Left forelimb (tissue), 1 donor: Measurements from ENCODE around the gene TAOK1.

Source experiments
- DNase-seq: peaks from one replicate; pipeline ENCODE4 v3.0.0-alpha.2; 2018; ENCODE audit warnings: low spot score

The TAOK1 gene

DNA sequence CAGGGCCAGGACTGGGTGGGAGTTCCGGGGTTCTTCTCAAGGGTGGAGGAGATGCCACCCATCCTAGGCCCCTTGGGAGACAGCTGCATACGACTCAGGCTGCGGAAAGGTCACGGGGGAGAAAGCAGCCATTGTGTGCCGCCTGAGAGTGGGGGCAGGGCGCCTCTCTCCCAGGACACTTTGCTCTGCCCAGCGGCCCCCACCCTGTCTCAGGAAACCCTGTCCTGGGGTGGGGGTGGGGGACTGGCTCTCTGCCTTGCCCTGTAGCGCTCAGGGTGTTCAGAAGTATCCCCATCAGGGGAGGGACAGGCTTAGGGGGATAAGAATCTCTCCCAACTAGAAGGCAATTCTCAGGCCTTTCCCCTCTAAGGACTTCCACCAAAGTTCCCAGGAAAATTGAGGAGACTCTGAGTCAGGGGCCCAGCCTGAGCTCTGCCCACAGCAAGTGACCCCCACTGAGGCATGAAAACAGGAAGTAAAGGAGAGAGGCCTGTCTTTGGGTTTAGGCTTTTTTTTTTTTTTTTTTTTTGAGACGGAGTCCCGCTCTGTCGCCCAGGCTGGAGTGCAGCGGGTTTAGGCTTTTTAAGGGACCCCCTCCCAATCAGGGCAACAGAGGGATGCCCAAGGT is 194.4 kb downstream of the TAOK1 start:
- DNase-seq = no peak

DNA sequence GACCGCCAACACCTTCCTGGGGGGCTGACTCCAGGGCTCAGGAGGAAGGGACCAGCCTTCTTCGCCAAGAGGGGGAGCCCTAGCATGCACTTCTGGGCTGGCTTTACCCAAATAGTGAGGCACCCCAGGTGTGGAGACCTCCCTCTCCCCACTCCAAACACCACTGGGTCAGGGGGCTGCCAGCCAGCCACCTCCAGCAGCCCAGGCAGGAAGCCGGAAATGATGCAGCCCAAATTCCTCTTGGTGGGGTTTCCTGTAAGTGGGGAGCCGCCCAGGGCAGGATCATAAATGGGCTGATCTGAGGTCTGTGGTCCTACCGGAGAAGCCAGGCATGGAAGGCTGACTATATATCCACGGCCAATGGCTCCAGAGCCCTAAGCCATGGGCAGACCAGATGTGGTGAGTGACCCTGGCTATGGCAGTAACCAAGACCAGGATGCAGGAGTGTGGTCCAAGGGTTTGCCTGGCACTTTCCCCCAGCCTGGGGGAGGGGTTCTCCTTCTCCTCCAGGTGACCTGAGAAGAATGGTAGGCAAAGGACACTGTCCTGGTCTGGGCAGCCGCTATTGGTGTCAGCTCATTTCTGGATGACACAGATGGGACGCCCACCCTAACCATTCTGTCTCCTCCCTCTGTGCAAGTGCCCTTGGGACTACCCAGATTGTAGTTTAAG is 195.1 kb downstream of the TAOK1 start:
- no peak for DNase-seq

DNA sequence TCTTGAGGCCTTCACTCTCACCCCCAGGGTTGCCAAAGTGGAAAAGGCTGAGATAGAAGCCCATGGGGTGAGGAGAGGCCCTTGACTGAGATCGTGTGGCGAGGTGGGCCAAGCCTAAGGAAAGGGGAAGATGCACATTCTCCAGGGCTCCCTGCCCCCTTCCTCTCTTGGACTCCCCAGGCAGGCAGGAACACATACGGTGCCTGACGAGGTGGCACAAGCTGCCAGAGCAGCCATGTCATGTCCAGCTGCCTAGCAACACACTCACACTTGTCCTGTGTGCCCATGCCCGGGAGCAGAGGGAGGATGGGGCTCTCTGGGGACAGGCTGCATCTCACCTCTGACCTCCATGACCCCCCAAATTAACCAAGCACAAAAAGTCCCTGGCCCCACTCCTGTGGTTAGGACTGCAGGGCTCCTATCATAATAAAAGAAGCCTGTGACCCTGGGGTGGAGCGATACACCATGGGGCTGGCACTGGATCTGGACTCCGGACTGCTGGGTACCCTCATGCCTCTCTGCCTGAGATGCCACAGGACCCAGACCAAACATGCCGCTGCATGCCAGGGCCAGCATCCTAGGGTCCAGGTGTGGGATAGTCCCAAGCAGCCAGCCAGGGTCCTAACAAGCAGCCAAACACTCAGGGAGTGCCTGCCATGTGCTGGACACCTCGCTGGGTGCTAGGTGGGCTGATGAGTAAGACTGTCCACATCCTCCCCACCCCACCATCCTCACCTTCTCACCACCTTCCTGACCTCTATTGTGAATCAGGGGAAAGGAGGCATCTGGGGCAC is 196.7 kb downstream of the TAOK1 start:
- DNase-seq = no peak

DNA sequence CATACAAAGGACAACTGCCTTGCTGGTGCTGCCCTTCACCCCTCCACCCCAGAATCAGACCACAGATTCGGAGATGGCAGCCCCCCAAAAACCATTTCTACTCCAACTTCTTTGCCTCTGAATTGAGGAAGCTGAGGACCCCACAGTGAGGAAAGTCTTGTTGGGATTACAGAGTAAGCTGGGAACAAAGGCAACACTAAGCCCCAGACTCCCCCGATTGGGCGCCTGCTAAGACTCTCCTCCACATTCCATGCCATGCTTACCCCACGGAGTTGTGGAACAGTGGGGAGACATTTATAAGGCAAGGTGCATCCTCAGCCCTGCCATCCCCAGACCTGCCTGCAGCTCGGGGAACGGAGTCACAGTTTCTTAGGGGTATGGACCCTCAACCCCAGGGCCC is 197.4 kb downstream of the TAOK1 start:
- no peak for DNase-seq

DNA sequence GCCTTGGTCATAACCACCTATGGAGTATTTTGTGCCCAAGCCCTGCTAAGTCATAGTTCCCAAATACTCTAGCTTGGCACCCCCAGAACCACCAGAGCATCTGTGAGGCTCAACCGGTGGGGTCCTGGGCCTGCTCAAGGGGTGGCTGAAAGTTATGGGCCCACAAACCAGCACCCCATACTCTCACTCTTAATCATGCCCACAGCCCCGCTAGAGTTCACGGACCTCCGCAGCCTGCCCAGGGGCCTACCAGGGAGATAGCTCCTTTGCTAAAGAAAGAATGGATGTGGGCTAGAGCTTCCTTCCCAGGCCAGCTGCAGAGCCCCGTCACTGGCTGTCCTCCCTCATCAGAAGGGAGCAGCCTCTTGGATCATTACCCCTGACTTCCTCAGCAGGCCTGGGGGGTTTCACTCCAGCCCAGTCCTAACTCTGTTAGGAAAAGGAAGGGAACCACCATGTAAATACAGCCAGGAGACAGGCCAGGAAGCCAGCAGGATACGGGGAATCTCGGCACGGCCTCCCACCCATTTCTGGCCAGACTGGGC is 197.9 kb downstream of the TAOK1 start:
- DNase-seq = no peak

DNA sequence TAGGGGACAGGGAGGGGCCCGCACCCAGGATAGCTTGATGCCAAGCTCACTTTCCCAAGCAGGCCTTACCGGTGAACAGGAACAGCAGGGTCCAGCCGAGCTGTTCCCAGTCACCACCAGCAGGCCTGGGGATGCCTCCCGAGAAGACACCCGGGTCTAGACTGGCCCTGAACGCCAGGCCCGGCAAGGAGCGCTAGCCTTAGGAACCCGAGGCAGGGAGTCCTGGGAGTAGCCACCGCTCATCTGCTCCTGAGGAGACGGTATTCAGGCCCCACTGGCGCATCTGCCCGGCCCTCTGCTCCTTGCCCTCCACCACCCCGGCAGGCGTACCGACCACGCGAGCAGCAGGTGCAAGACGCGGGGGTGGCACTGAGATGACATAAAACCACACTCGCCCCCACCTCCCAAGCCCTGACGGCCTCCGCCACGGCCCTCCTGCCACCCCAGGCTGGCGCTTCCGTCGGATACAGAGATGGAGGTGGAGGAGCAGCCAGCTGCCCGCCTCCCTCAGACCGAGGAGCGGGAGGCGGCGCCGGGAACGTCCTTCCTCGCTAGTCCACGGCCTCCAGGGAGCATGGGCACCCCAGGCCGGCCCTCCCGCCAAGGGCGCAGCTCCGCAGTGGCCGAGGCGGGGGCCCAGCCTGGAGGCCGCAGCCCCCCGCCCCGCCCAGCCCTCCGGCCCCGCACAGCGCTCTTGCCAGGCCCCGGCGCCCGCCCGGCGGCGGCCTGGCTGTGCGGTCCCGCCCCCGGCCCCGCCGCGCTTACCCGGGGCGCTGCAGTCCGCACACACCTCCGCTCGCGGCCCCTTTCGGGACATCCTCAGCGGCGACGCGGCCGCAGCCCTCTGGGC is 198.6 kb downstream of the TAOK1 start:
- DNase-seq = no peak

DNA sequence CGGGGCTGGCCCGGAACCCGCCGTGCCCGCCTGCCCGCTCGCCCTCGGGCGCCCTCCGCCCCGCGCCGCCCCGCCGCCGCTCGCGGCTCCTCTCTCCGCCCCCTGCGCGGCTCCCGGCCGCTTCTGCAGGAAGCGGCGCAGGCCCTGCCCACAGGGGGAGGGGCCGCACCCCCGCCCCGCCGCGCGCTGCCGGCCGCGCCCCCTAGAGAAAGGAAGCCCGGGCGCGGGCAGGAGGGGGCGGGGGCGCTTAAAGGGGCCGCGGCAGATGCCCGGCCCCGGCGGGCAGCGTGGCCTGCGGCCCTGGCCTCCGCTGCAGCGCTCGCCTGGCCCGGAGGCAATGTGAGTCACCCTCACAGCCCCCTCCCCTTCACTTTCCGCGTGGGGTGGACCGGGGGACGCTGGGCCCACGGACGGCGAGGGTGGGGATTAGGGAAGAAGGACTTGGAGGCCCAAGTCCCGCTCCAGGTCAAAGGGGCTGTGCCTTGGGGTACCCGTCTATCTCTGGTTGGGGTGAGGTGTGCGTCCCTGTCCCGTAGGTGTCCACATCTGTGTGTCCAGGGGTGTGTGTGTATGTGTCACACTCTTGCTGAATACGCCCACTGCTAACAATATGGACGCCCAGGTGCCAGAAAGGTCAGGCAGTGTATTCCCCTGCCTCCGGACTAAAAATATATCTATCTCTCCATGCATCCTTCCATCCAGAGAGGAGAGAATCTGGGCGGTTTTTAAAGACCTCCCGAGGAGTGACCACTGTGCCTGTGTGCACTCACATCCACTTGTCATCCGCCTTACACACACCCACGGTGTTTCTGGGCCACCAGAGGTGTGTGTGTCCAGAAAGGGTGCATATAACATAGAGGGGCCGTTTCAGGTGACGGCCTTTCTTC is 199.6 kb downstream of the TAOK1 start, which contains the start of gene GIT1:
GIT1 (minus strand) TSS at position 125 of the 887 bp plus-strand sequence. CDS start 270 bp downstream, outside the sequence.
- DNase-seq = peak; percentile 89

DNA sequence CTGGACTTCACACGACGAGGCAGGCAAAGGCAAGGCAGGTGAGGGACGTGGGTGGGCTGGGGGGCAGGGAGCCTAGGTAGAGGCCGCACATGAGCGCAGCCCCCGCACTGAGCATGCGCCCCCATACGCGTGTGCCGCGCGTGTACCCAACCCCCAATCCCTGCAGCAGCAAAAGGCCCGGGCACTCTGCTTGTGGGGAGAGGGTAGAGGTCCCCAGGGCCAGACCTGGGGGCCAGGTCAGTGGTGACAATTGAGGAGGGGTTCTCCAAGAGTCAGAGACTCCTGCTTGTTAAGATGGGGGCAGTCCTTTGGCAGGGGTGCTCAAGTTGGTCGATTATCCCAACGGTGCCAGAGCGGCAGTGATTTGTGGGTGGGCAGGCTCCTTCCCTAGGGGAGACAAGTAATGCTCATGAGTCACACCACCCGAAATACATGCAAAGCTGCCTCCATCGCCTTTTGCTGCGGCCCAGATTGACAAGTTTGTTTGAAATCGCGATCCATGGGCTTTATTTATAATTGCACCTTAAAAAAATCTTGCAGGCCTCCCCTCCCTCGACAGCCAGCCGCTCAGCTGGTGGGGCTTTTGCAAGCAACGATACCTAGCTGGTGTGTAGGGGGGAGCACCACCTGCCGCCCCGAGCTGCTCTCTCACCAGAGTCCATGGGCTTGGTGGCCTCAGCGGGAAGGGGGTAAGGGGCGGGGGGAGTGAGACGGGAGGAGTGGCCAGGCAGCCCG is 200.4 kb downstream of the TAOK1 start:
- no peak for DNase-seq

DNA sequence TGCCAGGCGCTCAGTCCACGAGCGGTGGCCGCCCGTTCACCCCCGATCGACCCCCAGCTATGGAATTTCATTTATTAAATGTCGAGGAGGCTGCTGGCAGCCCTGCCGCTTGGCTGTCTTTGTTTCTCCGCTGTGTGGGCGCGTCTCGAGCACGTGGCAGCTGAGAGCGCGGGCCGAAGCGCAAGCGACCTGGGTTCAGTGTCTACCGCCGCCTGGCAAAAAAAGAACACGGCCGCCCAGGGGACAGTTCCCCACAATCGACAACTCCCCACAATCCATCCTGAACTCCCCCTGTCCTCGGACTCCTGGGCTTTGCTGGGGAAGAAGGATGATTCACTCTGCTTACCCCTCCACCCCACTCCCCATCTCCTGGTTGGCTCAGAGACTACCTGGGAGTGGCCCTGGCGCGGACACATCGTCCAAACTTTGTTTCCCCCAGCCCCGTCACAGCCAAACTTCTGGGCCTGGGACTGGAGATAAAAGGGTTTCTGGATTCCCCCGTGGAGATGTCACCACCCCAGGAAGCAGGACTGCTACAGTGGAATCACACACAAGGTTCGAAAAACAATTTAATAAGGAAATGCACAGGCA is 201.1 kb downstream of the TAOK1 start:
- peak; percentile 79 for DNase-seq

DNA sequence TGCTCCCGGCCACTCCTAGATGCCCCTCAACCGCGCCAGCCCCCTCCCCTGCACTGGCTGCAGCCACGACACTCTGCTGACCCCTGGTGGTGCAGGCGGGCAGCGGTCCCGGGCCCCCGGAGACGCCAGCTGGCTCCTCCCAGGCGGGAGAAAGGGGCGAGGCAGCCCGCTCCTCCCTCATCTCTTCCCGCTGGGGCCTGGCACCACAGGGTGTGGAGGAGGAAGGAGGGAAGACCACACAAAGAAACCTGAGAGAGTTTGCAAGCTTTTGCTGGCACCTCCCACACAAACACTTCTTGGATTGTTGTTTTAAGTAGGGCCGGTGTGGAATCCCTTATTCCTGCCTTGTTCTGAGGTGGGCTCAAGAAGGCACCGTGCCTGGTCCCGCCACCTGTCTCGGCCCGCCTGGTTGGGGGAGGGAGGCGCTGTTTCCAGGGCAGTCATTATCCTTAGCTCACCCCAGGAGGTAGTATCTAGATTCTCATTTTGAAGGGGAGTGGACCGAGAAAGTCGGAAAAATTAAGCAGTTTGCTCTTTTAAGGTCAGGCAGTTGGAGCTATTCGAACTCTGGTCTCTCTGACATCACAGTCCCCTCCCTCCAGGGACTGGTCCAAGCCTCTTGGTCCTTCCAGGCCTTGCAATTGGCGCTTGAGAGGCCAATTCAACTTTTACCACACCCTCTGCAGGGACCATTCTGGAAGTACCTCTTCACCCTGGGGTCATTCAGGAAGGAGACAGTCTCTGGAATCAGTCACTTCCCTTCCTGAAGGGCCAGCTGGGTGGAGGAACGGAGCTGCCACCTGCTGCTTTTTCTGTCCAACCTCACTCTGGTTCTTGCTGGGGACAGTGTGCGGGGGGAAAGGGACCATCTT is 201.8 kb downstream of the TAOK1 start:
- DNase-seq = peak; percentile 96

DNA sequence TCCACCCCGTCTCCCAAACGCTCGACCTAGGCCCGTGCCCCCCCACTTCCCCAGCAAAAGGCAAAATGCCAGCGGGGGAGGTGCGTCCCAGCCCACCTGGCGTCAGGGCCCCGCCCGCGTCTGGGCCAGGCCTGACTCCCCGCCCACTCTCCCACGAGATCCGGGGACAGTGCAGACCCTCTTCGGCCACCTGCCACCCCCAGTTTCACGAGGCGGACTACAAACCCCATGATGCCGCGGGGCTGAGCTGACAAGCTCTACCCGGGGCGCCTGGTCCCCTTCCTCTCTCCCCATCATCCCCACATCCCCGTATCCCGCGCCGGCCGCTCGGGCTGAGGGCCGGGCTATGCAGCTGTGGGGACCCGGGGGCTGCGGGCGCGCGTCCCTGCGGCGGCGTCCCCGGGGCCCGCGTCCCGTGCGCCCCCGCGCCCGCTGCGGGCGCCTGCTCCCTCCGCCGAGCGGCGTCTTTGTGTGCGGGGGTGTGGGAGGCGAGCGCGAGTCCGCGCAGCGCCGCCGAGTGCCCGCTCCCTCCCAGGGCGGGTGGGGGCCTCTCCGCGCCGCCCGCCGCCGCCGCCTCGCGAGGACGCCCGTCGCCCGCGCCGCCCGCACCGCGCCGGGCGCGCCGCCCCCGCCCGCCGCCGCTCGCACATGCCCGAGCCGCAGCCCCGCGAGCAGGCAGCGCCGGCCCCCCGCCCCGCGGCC is 202.8 kb downstream of the TAOK1 start, which contains the start of gene ANKRD13B:
ANKRD13B (plus strand) TSS at position 283 of the 702 bp plus-strand sequence. CDS start 490 bp downstream, outside the sequence.
- no peak for DNase-seq

DNA sequence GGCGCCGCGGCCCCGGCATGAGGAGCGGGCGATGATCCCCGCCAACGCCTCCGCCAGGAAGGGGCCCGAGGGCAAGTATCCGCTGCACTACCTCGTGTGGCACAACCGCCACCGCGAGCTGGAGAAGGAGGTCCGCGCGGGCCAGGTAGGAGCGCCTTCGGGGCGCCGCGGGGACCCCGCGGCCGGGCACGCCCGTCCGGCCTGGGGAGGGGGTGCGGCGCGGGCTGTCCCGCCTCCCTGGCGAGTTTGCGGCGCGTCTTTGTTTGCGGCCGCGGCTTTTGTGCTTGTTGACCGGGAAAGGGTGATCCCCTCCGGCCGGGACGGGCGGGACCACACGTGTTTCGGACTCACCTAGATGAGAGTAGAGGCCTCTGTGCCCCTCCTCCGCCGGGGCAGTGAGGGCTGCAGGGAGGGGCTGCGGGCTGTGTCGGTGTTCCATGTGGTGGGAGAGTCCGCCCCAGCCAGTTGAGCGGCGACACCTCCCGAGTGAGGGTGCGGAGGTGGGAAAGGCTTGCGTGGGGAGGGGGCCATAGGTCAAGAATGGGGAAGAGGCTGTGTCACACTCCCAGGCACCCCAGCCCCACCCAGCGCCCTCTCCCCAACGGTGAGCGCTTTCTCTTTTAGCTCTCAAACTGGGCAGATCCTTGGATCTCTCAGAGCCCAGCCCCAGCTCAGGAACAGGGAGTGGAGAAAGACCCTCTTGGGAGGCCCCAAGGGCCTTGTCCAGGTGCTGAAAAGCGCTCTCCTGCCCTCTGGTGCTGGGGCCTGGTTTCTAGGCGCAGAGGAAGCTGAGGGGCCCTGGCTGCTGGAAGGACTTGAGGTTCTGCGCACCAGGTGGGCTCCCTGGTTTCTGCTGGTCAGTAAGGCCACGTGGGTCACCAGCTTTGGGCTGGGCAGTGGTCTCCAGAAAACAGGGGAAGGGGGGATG is 203.7 kb downstream of the TAOK1 start:
- DNase-seq = no peak

DNA sequence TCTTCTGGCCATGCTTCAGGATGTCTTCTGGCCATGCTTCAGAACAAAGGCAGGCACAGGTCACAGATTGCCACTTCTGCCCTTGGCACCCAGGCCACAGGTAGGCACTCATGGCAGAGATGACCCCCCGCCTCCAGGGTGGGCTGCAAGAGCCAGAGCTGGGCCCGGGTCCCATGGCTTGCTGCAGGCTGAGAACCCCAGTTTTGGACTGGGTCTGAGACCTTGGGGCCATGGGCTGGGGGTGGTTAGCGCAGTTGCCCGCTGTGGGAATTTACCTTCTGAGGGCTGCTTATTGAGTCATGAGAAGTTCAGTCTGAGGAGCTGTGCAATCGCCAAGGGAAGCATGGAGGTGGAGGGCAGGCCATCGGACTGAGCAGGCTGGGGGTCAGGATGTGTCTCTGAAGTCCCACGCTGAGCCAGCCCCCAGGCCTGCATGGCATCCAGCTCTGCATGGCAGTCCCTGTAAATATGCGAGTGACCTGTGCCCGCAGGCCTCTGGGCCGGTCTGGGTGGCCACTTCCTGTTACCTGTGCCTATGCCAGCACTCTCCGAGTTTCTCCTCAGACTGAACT is 204.4 kb downstream of the TAOK1 start:
- DNase-seq = no peak

DNA sequence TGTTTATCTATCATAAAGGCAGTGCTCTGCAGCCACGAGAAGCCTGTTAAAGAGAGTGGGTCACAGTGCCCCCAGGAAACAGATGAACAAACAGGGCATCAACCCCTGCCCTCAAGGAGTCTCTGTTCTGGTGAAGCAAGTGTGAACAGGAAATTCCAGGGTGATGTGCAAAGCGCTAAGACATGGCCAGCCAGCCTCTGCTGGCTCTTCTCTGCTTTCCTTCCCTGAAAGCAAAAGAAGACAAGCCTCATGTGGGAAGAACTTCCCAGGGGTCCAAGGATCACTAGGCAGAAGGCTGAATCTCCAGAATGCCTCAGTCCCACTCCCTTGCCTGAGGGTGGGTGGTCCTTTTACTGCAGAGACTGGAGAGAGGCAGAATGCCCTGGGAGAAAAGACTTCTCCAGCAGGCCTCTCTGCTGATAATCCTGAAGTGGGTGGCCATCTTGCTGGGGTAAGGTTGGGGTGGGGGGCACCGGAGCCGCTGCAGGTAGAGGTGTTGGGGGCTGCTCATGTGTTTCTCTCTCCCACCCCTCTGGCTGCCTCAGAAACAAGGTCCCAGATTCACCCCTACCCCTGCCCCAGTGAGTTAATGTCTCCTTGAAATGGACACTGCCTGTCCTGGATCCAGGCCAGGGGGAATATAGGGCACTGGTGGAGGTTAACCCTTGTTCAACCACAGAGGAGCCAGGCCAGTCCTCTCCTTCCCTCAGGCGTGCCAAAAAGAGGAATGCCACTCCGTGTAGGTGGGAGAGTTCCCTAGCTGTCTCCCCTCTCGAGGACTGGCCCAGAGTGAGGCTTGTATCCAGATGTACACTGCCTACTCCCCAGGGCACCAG is 205.2 kb downstream of the TAOK1 start:
- DNase-seq = no peak
